IMR-90 (cell line): ENCODE measurements around the gene AXL. TPM values are rescaled to one million over a fixed set of nuclear protein-coding genes. Genes with fewer than 3 reads are reported as not detected.

Experiments used
- ATAC-seq: fragments of 200-7000 bp; cut with Tn5 transposase; 2 replicates; pipeline ENCODE4 v1.9.1; 2020; ENCODE audit warnings: low read depth, mild to moderate bottlenecking, moderate library complexity
- BruUV-seq: library from RNA; stranded (reverse); fragments of 400-500 nt; replicated peaks from 2 replicates; lab custom pipeline; 2021; lab: Mats Ljungman, UMichigan
- CTCF ChIA-PET: fragments of 300-600 bp; formaldehyde crosslinking; extraction: SDS; loops from one replicate; lab custom pipeline; 2021; ENCODE audit warnings: antibody characterized with exemption; lab: Yijun Ruan, JAX
- POLR2A ChIA-PET: fragments of 300-600 bp; sonication (Branson Sonifier 250); formaldehyde crosslinking; loops from one replicate; lab custom pipeline; 2022; ENCODE audit warnings: antibody characterized with exemption; ENCODE audit not compliant: unreplicated experiment; lab: Charles Lee
- DNase-seq: peaks from one replicate; pipeline ENCODE4 v3.0.0; 2013
- H2AFZ ChIP-seq: replicated peaks from 2 replicates; pipeline ENCODE3; 2013; ENCODE audit warnings: low read length, mild to moderate bottlenecking; ENCODE audit not compliant: poor library complexity
- H2AK5ac ChIP-seq: 2 replicates; pipeline ENCODE4 v1.6.1; 2013; ENCODE audit warnings: low read depth, low read length, inconsistent platforms
- H2AK9ac ChIP-seq: replicated peaks from 2 replicates; pipeline ENCODE3; 2013; ENCODE audit warnings: mild to moderate bottlenecking, low read depth, low read length, moderate library complexity; ENCODE audit not compliant: poor library complexity
- H2BK120ac ChIP-seq: 2 replicates; pipeline ENCODE4 v1.6.1; 2013; ENCODE audit warnings: low read depth, low read length, inconsistent platforms
- H2BK15ac ChIP-seq: 3 replicates; pipeline ENCODE4 v1.6.1; 2013; ENCODE audit warnings: low read depth, low read length, inconsistent platforms
- H2BK20ac ChIP-seq: 2 replicates; pipeline ENCODE4 v1.6.1; 2013; ENCODE audit warnings: low read depth, mild to moderate bottlenecking, inconsistent platforms, low read length, moderate library complexity
- H2BK5ac ChIP-seq: 2 replicates; pipeline ENCODE4 v1.6.1; 2013; ENCODE audit warnings: mild to moderate bottlenecking, low read depth, low read length, inconsistent platforms; ENCODE audit not compliant: poor library complexity, severe bottlenecking
- H3K14ac ChIP-seq: replicated peaks from 2 replicates; pipeline ENCODE4 v1.6.1; 2013; ENCODE audit warnings: low read depth, low read length, inconsistent platforms
- H3K18ac ChIP-seq: 2 replicates; pipeline ENCODE4 v1.6.1; 2013; ENCODE audit warnings: low read depth, low read length, control low read depth
- H3K23ac ChIP-seq: 2 replicates; pipeline ENCODE4 v1.6.1; 2013; ENCODE audit warnings: low read depth, low read length, inconsistent platforms
- H3K27ac ChIP-seq: 2 replicates; pipeline ENCODE4 v1.5.1; 2013; ENCODE audit warnings: mild to moderate bottlenecking, control low read depth, low read length; ENCODE audit not compliant: insufficient read depth
- H3K27me3 ChIP-seq: 2 replicates; pipeline ENCODE4 v1.6.1; 2013; ENCODE audit warnings: low read length; ENCODE audit not compliant: control insufficient read depth, insufficient read depth
- H3K36me3 ChIP-seq: 2 replicates; pipeline ENCODE4 v1.6.1; 2013; ENCODE audit warnings: low read length, mixed read lengths; ENCODE audit not compliant: control insufficient read depth, insufficient read depth
- H3K4ac ChIP-seq: 2 replicates; pipeline ENCODE4 v1.6.1; 2013; ENCODE audit warnings: low read depth, low read length, inconsistent platforms
- H3K4me1 ChIP-seq: 2 replicates; pipeline ENCODE4 v1.6.1; 2013; ENCODE audit warnings: low read length, mixed read lengths; ENCODE audit not compliant: control insufficient read depth, insufficient read depth
- H3K4me2 ChIP-seq: 2 replicates; pipeline ENCODE4 v1.6.1; 2013; ENCODE audit warnings: low read depth, mild to moderate bottlenecking, control low read depth, low read length, moderate library complexity
- H3K4me3 ChIP-seq: 2 replicates; pipeline ENCODE4 v1.5.1; 2013; ENCODE audit warnings: low read depth, mild to moderate bottlenecking, control low read depth, low read length, moderate library complexity; ENCODE audit not compliant: insufficient read depth
- H3K56ac ChIP-seq: 2 replicates; pipeline ENCODE4 v1.6.1; 2013; ENCODE audit warnings: low read length, inconsistent platforms; ENCODE audit not compliant: insufficient read depth; ENCODE audit errors: extremely low read depth
- H3K79me1 ChIP-seq, 2 experiments: 2 replicates each; pipeline ENCODE4 v1.6.1; 2013; ENCODE audit warnings: low read length in 2 of 2, inconsistent platforms in 1 of 2, low read depth in 1 of 2
- H3K9ac ChIP-seq: 2 replicates; pipeline ENCODE4 v1.6.1; 2013; ENCODE audit warnings: low read depth, low read length, control low read depth
- H3K9me1 ChIP-seq: 2 replicates; pipeline ENCODE4 v1.6.1; 2013; ENCODE audit warnings: low read length, inconsistent platforms; ENCODE audit not compliant: insufficient read depth
- H3K9me3 ChIP-seq: 2 replicates; pipeline ENCODE4 v1.6.1; 2013; ENCODE audit warnings: low read length; ENCODE audit not compliant: control insufficient read depth, insufficient read depth
- H4K20me1 ChIP-seq: 2 replicates; pipeline ENCODE4 v1.6.1; 2013; ENCODE audit warnings: low read length, inconsistent platforms; ENCODE audit not compliant: insufficient read depth
- H4K5ac ChIP-seq: 2 replicates; pipeline ENCODE4 v1.6.1; 2013; ENCODE audit warnings: mild to moderate bottlenecking, low read depth, low read length, control low read depth
- H4K8ac ChIP-seq, 2 experiments: 2 replicates each; pipeline ENCODE4 v1.6.1; 2013; ENCODE audit warnings: low read depth in 2 of 2, low read length in 2 of 2, control low read depth in 1 of 2, inconsistent platforms in 1 of 2
- H4K91ac ChIP-seq: 2 replicates; pipeline ENCODE4 v1.6.1; 2013; ENCODE audit warnings: low read depth, low read length, inconsistent platforms; ENCODE audit not compliant: insufficient read depth
- ELK1 ChIP-seq: fragments of 150-350 bp; IDR thresholded peaks from 2 replicates; pipeline ENCODE4 v1.6.1; 2016; ENCODE audit warnings: low read depth, mild to moderate bottlenecking, low read length, moderate library complexity, borderline replicate concordance
- FOS ChIP-seq: fragments of 150-350 bp; IDR thresholded peaks from 2 replicates; pipeline ENCODE4 v1.6.1; 2016; ENCODE audit warnings: low read depth, low read length
- MAFK ChIP-seq: IDR thresholded peaks from 2 replicates; pipeline ENCODE4 v1.6.1; 2012; ENCODE audit warnings: low read depth, low read length, improper control_type of control experiment
- MAZ ChIP-seq: IDR thresholded peaks from 2 replicates; pipeline ENCODE4 v1.6.1; 2012; ENCODE audit warnings: low read depth, mild to moderate bottlenecking, low read length, improper control_type of control experiment, moderate library complexity, borderline replicate concordance
- NFE2L2 ChIP-seq: fragments of 150-350 bp; IDR thresholded peaks from 2 replicates; pipeline ENCODE4 v1.6.1; 2016; ENCODE audit warnings: low read depth, mild to moderate bottlenecking, low read length
- POLR2A ChIP-seq: IDR thresholded peaks from 2 replicates; pipeline ENCODE4 v1.6.1; 2012; ENCODE audit warnings: mild to moderate bottlenecking, low read depth, low read length
- RAD21 ChIP-seq: IDR thresholded peaks from 2 replicates; pipeline ENCODE4 v1.6.1; 2012; ENCODE audit warnings: low read length, improper control_type of control experiment
- RCOR1 ChIP-seq: IDR thresholded peaks from 2 replicates; pipeline ENCODE4 v1.6.1; 2012; ENCODE audit warnings: mild to moderate bottlenecking, low read length, improper control_type of control experiment; ENCODE audit not compliant: insufficient replicate concordance
- WGBS, 2 experiments: methylation state at CpG; one replicate each; pipeline versions ENCODE4 v1.1.5 to v1.1.7; 2013; ENCODE audit warnings: missing lambda C conversion rate in 2 of 2; ENCODE audit not compliant: insufficient read length in 1 of 2; ENCODE audit errors: extremely low coverage in 2 of 2; 5-methylcytosine and 5-hydroxymethylcytosine counted together
- dilution Hi-C: fragments of 300-500 bp; cut with HindIII; formaldehyde crosslinking; loops from one replicate; pipeline ENCODE4 v1.14.3; 2018; ENCODE audit warnings: low sequenced_read_pairs; ENCODE audit not compliant: unreplicated experiment
- in situ Hi-C: fragments of 300-500 bp; cut with MboI; formaldehyde crosslinking; loops from 3 replicates; pipeline ENCODE4 v1.14.3; 2019; ENCODE audit warnings: low sequenced_read_pairs, inconsistent platforms, mixed read lengths
- intact Hi-C: fragments of 100-400 bp; cut with micrococcal nuclease; formaldehyde crosslinking; loops from 2 replicates; pipeline ENCODE4 v1.10.0; 2022
- polyA plus RNA-seq, 3 experiments: library from polyadenylated mRNA; depleted of rRNA; stranded (reverse); fragments of >200 nt; gene quantifications; 2 replicates each; pipeline ENCODE4 v1.2.3, GENCODE V29; 2012; ENCODE audit warnings: low replicate concordance in 1 of 3
- total RNA-seq: library from RNA; depleted of rRNA; stranded (reverse); fragments of >200 nt; gene quantifications from 2 replicates; pipeline ENCODE4 v1.2.3, GENCODE V29; 2012

The AXL gene
- total and polyA plus RNA-seq, 2 of the 4 experiments (the other 2 are of a cell fraction), result 212 to 466 TPM

DNA sequence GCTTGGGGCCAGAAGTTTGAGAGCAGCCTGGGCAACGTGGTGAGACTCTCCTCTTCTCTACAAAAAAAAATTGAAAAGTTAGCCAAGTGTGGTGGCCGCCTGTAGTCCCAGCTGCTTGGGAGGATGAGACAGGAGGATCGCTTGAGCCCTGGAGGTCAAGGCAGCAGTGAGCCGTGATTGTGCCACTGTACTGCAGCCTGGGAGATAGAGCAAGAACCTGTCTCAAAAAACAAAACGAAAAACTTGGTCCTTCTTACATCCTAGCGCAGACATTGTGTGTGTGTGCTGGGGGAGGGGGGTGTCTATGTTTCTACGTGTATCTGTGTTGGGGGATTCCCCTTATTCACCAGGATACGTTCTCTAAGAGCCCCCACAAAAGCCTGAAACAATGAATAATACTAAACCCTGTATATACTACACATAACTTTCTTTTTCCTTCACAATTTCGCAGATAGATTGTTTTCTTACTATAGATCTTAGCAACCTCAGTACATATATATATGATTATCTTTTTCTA is 7.9 kb downstream of the AXL start:
- H3K27me3 ChIP-seq, result no peaks in the 10 kb centered on the region
- DNase-seq, result no peak
- peak overlapping the region; percentile 99; the same call in 1 of the 2 replicates for H2BK20ac ChIP-seq
- H3K4ac ChIP-seq, result peak overlapping the region; percentile 100
- H4K8ac ChIP-seq, result peak overlapping the region; percentile 85 to 100
- H3K4me1 ChIP-seq, result peaks cover 31% of the 10 kb centered on the region
- peaks cover 27% of the 10 kb centered on the region for H3K9me1 ChIP-seq
- no TSS peak for BruUV-seq
- ChIA-PET POLR2A (no interaction called here), CTCF (no interaction called here)
- dilution Hi-C loops, result no loop called here
- no peak for ATAC-seq
- TF ChIP-seq RAD21, result no peak
- no peak; the same call in none of the 2 replicates for TF ChIP-seq POLR2A
- TF ChIP-seq NFE2L2, result no peak
- TF ChIP-seq FOS, result no peak
- TF ChIP-seq MAFK, result no peak
- TF ChIP-seq ELK1, result no peak
- no peak for TF ChIP-seq RCOR1
- TF ChIP-seq MAZ, result no peak
- peak overlapping the region; percentile 98 for H3K23ac ChIP-seq
- H4K5ac ChIP-seq, result peak overlapping the region; percentile 97
- H2AK9ac ChIP-seq, result peak overlapping the region; percentile 79
- peak overlapping the region; percentile 97 for H3K18ac ChIP-seq
- H3K79me1 ChIP-seq, result peaks cover 44 to 74% of the 10 kb centered on the region in 2 experiments
- H3K4me3 ChIP-seq, result no peak overlapping the region
- H2AFZ ChIP-seq, result no peak overlapping the region
- in situ Hi-C loops, result no loop called here
- no peaks in the 10 kb centered on the region for H3K9me3 ChIP-seq
- H3K27ac ChIP-seq, result peak overlapping the region; percentile 96
- H2AK5ac ChIP-seq, result peak overlapping the region; percentile 100
- peak overlapping the region; percentile 90; the same call in 2 of the 3 replicates for H2BK15ac ChIP-seq
- H3K56ac ChIP-seq, result peak overlapping the region; percentile 98
- peak overlapping the region; percentile 100 for H2BK5ac ChIP-seq
- peaks cover 53% of the 10 kb centered on the region for H3K36me3 ChIP-seq
- peak overlapping the region; percentile 96 for H4K91ac ChIP-seq
- H3K9ac ChIP-seq, result peak overlapping the region; percentile 71
- intact Hi-C loops, result no loop called here
- peaks cover 45% of the 10 kb centered on the region for H4K20me1 ChIP-seq
- H2BK120ac ChIP-seq, result peak overlapping the region; percentile 96
- peak overlapping the region; percentile 82 for H3K14ac ChIP-seq
- H3K4me2 ChIP-seq, result peak overlapping the region; percentile 88
- no CpG with 5 or more reads among the region's 9 CpGs for WGBS, 2 experiments
